ENCODE measurements around the gene NCAPH2.

The NCAPH2 gene

GRCh38 chr22:50522806-50523438 lies 14.9 kb downstream of the NCAPH2 start:
- no peak for TF ChIP-seq CTCF (IDR thresholded peaks at IDR 0.05; ENCODE audit: extremely low read depth, insufficient read depth, missing control alignments)
- in situ Hi-C loops (cut with MboI; ENCODE audit: low pct_unique_long_range_greater_than_20kb, low sequenced_read_pairs, unreplicated experiment) = no loop called here

GRCh38 chr22:50523458-50523805 lies 15.4 kb downstream of the NCAPH2 start:
- TF ChIP-seq CTCF (IDR thresholded peaks at IDR 0.05; ENCODE audit: extremely low read depth, insufficient read depth, missing control alignments) = no peak
- DNase-seq (ENCODE audit: low spot score) = no peak
- in situ Hi-C loops (cut with MboI; ENCODE audit: low pct_unique_long_range_greater_than_20kb, low sequenced_read_pairs, unreplicated experiment) = no loop called here

More at GRCh38 chr22:50522806-50523438, 14.9 kb downstream of the NCAPH2 start:
- DNase-seq (ENCODE audit: low spot score) = no peak

GRCh38 chr22:50523806-50524675 lies 16.0 kb downstream of the NCAPH2 start:
- in situ Hi-C loops (cut with MboI; ENCODE audit: low pct_unique_long_range_greater_than_20kb, low sequenced_read_pairs, unreplicated experiment) = no loop called here
- no peak for DNase-seq (ENCODE audit: low spot score)

GRCh38 chr22:50524676-50525103 lies 16.7 kb downstream of the NCAPH2 start:
- no peak for DNase-seq (ENCODE audit: low spot score)
- in situ Hi-C loops (cut with MboI; ENCODE audit: low pct_unique_long_range_greater_than_20kb, low sequenced_read_pairs, unreplicated experiment) = no loop called here
- no peak for TF ChIP-seq CTCF (IDR thresholded peaks at IDR 0.05; ENCODE audit: extremely low read depth, insufficient read depth, missing control alignments)

More at GRCh38 chr22:50523806-50524675, 16.0 kb downstream of the NCAPH2 start:
- TF ChIP-seq CTCF (IDR thresholded peaks at IDR 0.05; ENCODE audit: extremely low read depth, insufficient read depth, missing control alignments) = no peak

- peak; percentile 99 for DNase-seq (ENCODE audit: low spot score)
- TF ChIP-seq CTCF (IDR thresholded peaks at IDR 0.05; ENCODE audit: extremely low read depth, insufficient read depth, missing control alignments) = peak; percentile 72
- in situ Hi-C loops (cut with MboI; ENCODE audit: low pct_unique_long_range_greater_than_20kb, low sequenced_read_pairs, unreplicated experiment) = no loop called here
Measured at GRCh38 chr22:50525104-50525857, 17.3 kb downstream of the NCAPH2 start, which contains the start of gene SCO2. SCO2 (minus strand) TSS chr22:50525598; CDS start chr22:50524411, 1,187 bp downstream.

GRCh38 chr22:50525858-50526107 lies 17.8 kb downstream of the NCAPH2 start:
- no peak for TF ChIP-seq CTCF (IDR thresholded peaks at IDR 0.05; ENCODE audit: extremely low read depth, insufficient read depth, missing control alignments)
- no peak for DNase-seq (ENCODE audit: low spot score)
- in situ Hi-C loops (cut with MboI; ENCODE audit: low pct_unique_long_range_greater_than_20kb, low sequenced_read_pairs, unreplicated experiment) = no loop called here

Measured in GM13977 (cell line).